H9 (cell line): ENCODE results near the gene YPEL5. TPM values are rescaled to one million over a fixed set of nuclear protein-coding genes. Genes with fewer than 3 reads are reported as not detected.

ENCODE experiments used
- DNase-seq: peaks from one replicate; pipeline ENCODE4 v3.0.0-alpha.2; 2017
- H2AFZ ChIP-seq: one replicate; pipeline ENCODE4 v1.6.1; 2013; ENCODE audit warnings: mild to moderate bottlenecking, low read length, control low read depth, moderate library complexity
- H2AK5ac ChIP-seq: 2 replicates; pipeline ENCODE4 v1.6.1; 2013; ENCODE audit warnings: low read length, control low read depth, mixed read lengths; ENCODE audit not compliant: insufficient read length
- H2BK120ac ChIP-seq: one replicate; pipeline ENCODE4 v1.6.1; 2013; ENCODE audit warnings: low read depth, mild to moderate bottlenecking, low read length, control low read depth, inconsistent platforms; ENCODE audit not compliant: poor library complexity, severe bottlenecking
- H2BK12ac ChIP-seq: 2 replicates; pipeline ENCODE4 v1.6.1; 2013; ENCODE audit warnings: low read length, control low read depth, mixed read lengths, low read depth; ENCODE audit not compliant: insufficient read length
- H2BK15ac ChIP-seq: 2 replicates; pipeline ENCODE4 v1.6.1; 2013; ENCODE audit warnings: low read depth, low read length, control low read depth
- H2BK20ac ChIP-seq: one replicate; pipeline ENCODE4 v1.6.1; 2013; ENCODE audit warnings: low read depth, mild to moderate bottlenecking, low read length, control low read depth, inconsistent platforms; ENCODE audit not compliant: poor library complexity, severe bottlenecking
- H2BK5ac ChIP-seq: 2 replicates; pipeline ENCODE4 v1.6.1; 2013; ENCODE audit warnings: low read length, control low read depth, mixed read lengths; ENCODE audit not compliant: insufficient read length
- H3K14ac ChIP-seq: 2 replicates; pipeline ENCODE4 v1.6.1; 2013; ENCODE audit warnings: low read length, control low read depth; ENCODE audit not compliant: insufficient read depth
- H3K18ac ChIP-seq: 2 replicates; pipeline ENCODE4 v1.6.1; 2013; ENCODE audit warnings: low read depth, mild to moderate bottlenecking, mixed read lengths, low read length, control low read depth; ENCODE audit not compliant: insufficient read length
- H3K23ac ChIP-seq: 2 replicates; pipeline ENCODE4 v1.6.1; 2013; ENCODE audit warnings: low read length, control low read depth, mixed read lengths, low read depth; ENCODE audit not compliant: insufficient read length
- H3K23me2 ChIP-seq: 2 replicates; pipeline ENCODE4 v1.6.1; 2013; ENCODE audit warnings: low read depth, mild to moderate bottlenecking, mixed read lengths, low read length, control low read depth; ENCODE audit not compliant: insufficient read length, poor library complexity, severe bottlenecking
- H3K27ac ChIP-seq: 2 replicates; pipeline ENCODE4 v1.5.1; 2013; ENCODE audit warnings: low read length, control low read depth, mixed read lengths, low read depth; ENCODE audit not compliant: insufficient read length
- H3K27me3 ChIP-seq: 2 replicates; pipeline ENCODE4 v1.6.1; 2013; ENCODE audit warnings: low read length, control low read depth, inconsistent platforms; ENCODE audit not compliant: insufficient read depth
- H3K4ac ChIP-seq: 2 replicates; pipeline ENCODE4 v1.6.1; 2013; ENCODE audit warnings: low read depth, mild to moderate bottlenecking, control low read depth, inconsistent platforms, low read length, moderate library complexity
- H3K4me1 ChIP-seq: 2 replicates; pipeline ENCODE4 v1.6.1; 2013; ENCODE audit warnings: low read length, control low read depth, inconsistent platforms; ENCODE audit not compliant: insufficient read depth
- H3K4me2 ChIP-seq: 2 replicates; pipeline ENCODE4 v1.6.1; 2013; ENCODE audit warnings: low read length, control low read depth, mixed read lengths; ENCODE audit not compliant: insufficient read length, insufficient read depth
- H3K56ac ChIP-seq: 2 replicates; pipeline ENCODE4 v1.6.1; 2013; ENCODE audit warnings: low read depth, mild to moderate bottlenecking, mixed read lengths, low read length, control low read depth; ENCODE audit not compliant: insufficient read length
- H3K79me1 ChIP-seq: 2 replicates; pipeline ENCODE4 v1.6.1; 2013; ENCODE audit warnings: low read depth, mild to moderate bottlenecking, moderate library complexity, low read length, control low read depth, inconsistent platforms; ENCODE audit not compliant: insufficient read depth, poor library complexity, severe bottlenecking
- H3K79me2 ChIP-seq: 2 replicates; pipeline ENCODE4 v1.6.1; 2013; ENCODE audit warnings: low read length, control low read depth, inconsistent platforms; ENCODE audit not compliant: insufficient read depth
- H3K9ac ChIP-seq: 2 replicates; pipeline ENCODE4 v1.6.1; 2013; ENCODE audit warnings: low read length, control low read depth, mixed read lengths; ENCODE audit not compliant: insufficient read length; ENCODE audit errors: extremely low read depth
- H3K9me3 ChIP-seq: one replicate; pipeline ENCODE4 v1.6.1; 2013; ENCODE audit warnings: low read depth, low read length, inconsistent platforms; ENCODE audit not compliant: control insufficient read depth
- H3T11ph ChIP-seq: one replicate; pipeline ENCODE4 v1.6.1; 2013; ENCODE audit warnings: mild to moderate bottlenecking, low read length, control low read depth, inconsistent platforms
- H4K20me1 ChIP-seq: one replicate; pipeline ENCODE4 v1.6.1; 2013; ENCODE audit not compliant: control insufficient read depth, insufficient read length, insufficient read depth
- H4K5ac ChIP-seq: 2 replicates; pipeline ENCODE4 v1.6.1; 2013; ENCODE audit warnings: low read depth, mild to moderate bottlenecking, mixed read lengths, low read length, control low read depth; ENCODE audit not compliant: insufficient read length
- H4K8ac ChIP-seq: replicated peaks from 2 replicates; pipeline ENCODE4 v1.6.1; 2013; ENCODE audit warnings: low read length, control low read depth, mixed read lengths, low read depth; ENCODE audit not compliant: insufficient read length
- H4K91ac ChIP-seq: 2 replicates; pipeline ENCODE4 v1.6.1; 2013; ENCODE audit warnings: low read depth, mild to moderate bottlenecking, moderate library complexity, mixed read lengths, low read length, control low read depth; ENCODE audit not compliant: insufficient read length
- H3K27ac Mint-ChIP-seq, 3 experiments: 2 replicates in 2 of 3; 3 replicates in 1 of 3; pipeline ENCODE4 v1.8.0; 2020 to 2021; ENCODE audit warnings: mixed read lengths in 3 of 3, mild to moderate bottlenecking in 1 of 3, moderate library complexity in 1 of 3
- H3K27me3 Mint-ChIP-seq: 2 replicates; pipeline ENCODE4 v1.8.0; 2021; ENCODE audit warnings: low read depth, mild to moderate bottlenecking, moderate library complexity, mixed read lengths
- H3K36me3 Mint-ChIP-seq, 3 experiments: 2 replicates in 2 of 3; 3 replicates in 1 of 3; pipeline ENCODE4 v1.8.0; 2020 to 2021; ENCODE audit warnings: low read depth in 3 of 3, mixed read lengths in 3 of 3; ENCODE audit not compliant: insufficient read depth in 1 of 3
- H3K4me1 Mint-ChIP-seq, 2 experiments: 2 replicates each; pipeline ENCODE4 v1.8.0; 2020; ENCODE audit warnings: mixed read lengths in 2 of 2
- H3K4me3 Mint-ChIP-seq, 2 experiments: 2 replicates in 1 of 2; 3 replicates in 1 of 2; pipeline ENCODE4 v1.8.0; 2020 to 2021; ENCODE audit warnings: mild to moderate bottlenecking in 2 of 2, mixed read lengths in 2 of 2, moderate library complexity in 1 of 2
- H3K9me3 Mint-ChIP-seq, 2 experiments: 2 replicates in 1 of 2; 3 replicates in 1 of 2; pipeline ENCODE4 v1.8.0; 2020; ENCODE audit warnings: mild to moderate bottlenecking in 2 of 2, mixed read lengths in 2 of 2, moderate library complexity in 1 of 2
- WGBS: extraction: QIAGEN DNeasy Blood & Tissue Kit; methylation state at CpG from one replicate; pipeline ENCODE4 v1.1.7; 2013; ENCODE audit warnings: missing lambda C conversion rate, low lambda C conversion rate, mixed read lengths; ENCODE audit not compliant: insufficient read length; ENCODE audit errors: extremely low coverage; 5-methylcytosine and 5-hydroxymethylcytosine counted together
- total RNA-seq: library from RNA; stranded (reverse); gene quantifications from 2 replicates; pipeline ENCODE4 v1.2.1, GENCODE V29; 2021
- TF ChIP-seq, protein P1 (sequence below): fragments of 200-600 bp; sonication (generic); conservative IDR thresholded peaks from 3 replicates; pipeline ENCODE4 v1.8.0; 2021; ENCODE audit warnings: antibody characterized with exemption, mild to moderate bottlenecking

The YPEL5 gene
- total RNA-seq, 1 experiment from 2014 or later: 28.5 TPM

GRCh38 chr2:30209227-30209626, 62.4 kb downstream of the YPEL5 start:
- no peak overlapping the region for H2BK15ac ChIP-seq
- H2BK12ac ChIP-seq: no peak overlapping the region
- no peaks in the 10 kb centered on the region for H3K9me3 ChIP-seq
- H3K56ac ChIP-seq: no peak overlapping the region
- H3K9me3 Mint-ChIP-seq: no peaks in the 10 kb centered on the region
- DNase-seq: no peak
- H3T11ph ChIP-seq: no peak overlapping the region
- no peaks in the 10 kb centered on the region for H3K79me2 ChIP-seq
- H4K20me1 ChIP-seq: no peaks in the 10 kb centered on the region
- H3K23ac ChIP-seq: no peak overlapping the region
- no peak overlapping the region for H2BK120ac ChIP-seq
- H2BK5ac ChIP-seq: no peak overlapping the region
- no peak overlapping the region for H3K4me3 Mint-ChIP-seq
- no peak overlapping the region for H4K8ac ChIP-seq
- no peak overlapping the region for H3K9ac ChIP-seq
- H3K18ac ChIP-seq: no peak overlapping the region
- no peaks in the 10 kb centered on the region for H3K36me3 Mint-ChIP-seq
- no CpG with 5 or more reads among the region's 2 CpGs for WGBS
- H3K14ac ChIP-seq: no peak overlapping the region
- H3K27me3 ChIP-seq: no peaks in the 10 kb centered on the region
- no peak overlapping the region for H3K27ac ChIP-seq
- no peaks in the 10 kb centered on the region for H3K27me3 Mint-ChIP-seq
- H3K4me1 Mint-ChIP-seq: peaks cover 5 to 6% of the 10 kb centered on the region in 2 experiments
- no peak overlapping the region for H2BK20ac ChIP-seq
- no peak overlapping the region for H3K4me2 ChIP-seq
- H2AK5ac ChIP-seq: no peak overlapping the region
- H4K91ac ChIP-seq: no peak overlapping the region
- TF ChIP-seq, protein P1, sequence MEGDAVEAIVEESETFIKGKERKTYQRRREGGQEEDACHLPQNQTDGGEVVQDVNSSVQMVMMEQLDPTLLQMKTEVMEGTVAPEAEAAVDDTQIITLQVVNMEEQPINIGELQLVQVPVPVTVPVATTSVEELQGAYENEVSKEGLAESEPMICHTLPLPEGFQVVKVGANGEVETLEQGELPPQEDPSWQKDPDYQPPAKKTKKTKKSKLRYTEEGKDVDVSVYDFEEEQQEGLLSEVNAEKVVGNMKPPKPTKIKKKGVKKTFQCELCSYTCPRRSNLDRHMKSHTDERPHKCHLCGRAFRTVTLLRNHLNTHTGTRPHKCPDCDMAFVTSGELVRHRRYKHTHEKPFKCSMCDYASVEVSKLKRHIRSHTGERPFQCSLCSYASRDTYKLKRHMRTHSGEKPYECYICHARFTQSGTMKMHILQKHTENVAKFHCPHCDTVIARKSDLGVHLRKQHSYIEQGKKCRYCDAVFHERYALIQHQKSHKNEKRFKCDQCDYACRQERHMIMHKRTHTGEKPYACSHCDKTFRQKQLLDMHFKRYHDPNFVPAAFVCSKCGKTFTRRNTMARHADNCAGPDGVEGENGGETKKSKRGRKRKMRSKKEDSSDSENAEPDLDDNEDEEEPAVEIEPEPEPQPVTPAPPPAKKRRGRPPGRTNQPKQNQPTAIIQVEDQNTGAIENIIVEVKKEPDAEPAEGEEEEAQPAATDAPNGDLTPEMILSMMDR: no peak
- no peak overlapping the region for H3K4ac ChIP-seq
- no peaks in the 10 kb centered on the region for H3K79me1 ChIP-seq
- H3K27ac Mint-ChIP-seq: no peak overlapping the region
- H3K4me1 ChIP-seq: no peaks in the 10 kb centered on the region
- no peaks in the 10 kb centered on the region for H3K23me2 ChIP-seq
- no peak overlapping the region for H4K5ac ChIP-seq
- no peak overlapping the region for H2AFZ ChIP-seq

Other genes starting within 250 kb of the YPEL5 start
- not detected in 2 replicates for gene ALK, start 225.4 kb upstream of the YPEL5 start, total RNA-seq
- 51.6 and 53.0 TPM in 2 replicates for gene LBH, start 84.5 kb downstream of the YPEL5 start, total RNA-seq